Tibial nerve (tissue), 4 donors: ENCODE results near the gene SAFB. TPM values are rescaled to one million over a fixed set of nuclear protein-coding genes. Genes with fewer than 3 reads are reported as not detected.

ENCODE experiments used
- DNase-seq, 2 donors: peaks; one replicate each; pipeline ENCODE4 v3.0.0-alpha.2; 2019; ENCODE audit warnings: low spot score in 2 of 2
- H3K27ac ChIP-seq, 4 donors: fragments of 200-600 bp; sonication (generic) in 3 of 4; one replicate each; pipeline ENCODE4 v1.5.1; 2017 to 2019; ENCODE audit warnings: mild to moderate bottlenecking in 1 of 4
- H3K27me3 ChIP-seq, 2 donors: fragments of 200-600 bp; sonication (generic) in 1 of 2; one replicate each; pipeline versions ENCODE4 v1.5.1 to v1.6.0; 2017 to 2019
- H3K36me3 ChIP-seq, 3 donors: fragments of 200-600 bp; sonication (generic); one replicate each; pipeline ENCODE4 v1.5.1; 2018 to 2019
- H3K4me1 ChIP-seq, 4 donors: fragments of 200-600 bp; sonication (generic) in 3 of 4; one replicate each; pipeline ENCODE4 v1.5.1; 2017 to 2019
- H3K4me3 ChIP-seq, 4 donors: fragments of 200-600 bp; sonication (generic) in 3 of 4; one replicate each; pipeline ENCODE4 v1.5.1; 2017 to 2019; ENCODE audit warnings: mild to moderate bottlenecking in 1 of 4, moderate library complexity in 1 of 4
- H3K9me3 ChIP-seq, 4 donors: fragments of 200-600 bp; sonication (generic) in 3 of 4; one replicate each; pipeline ENCODE4 v1.5.1; 2017 to 2019
- CTCF ChIP-seq, 5 experiments: fragments of 200-600 bp in 3 of 5; fragments of 450-650 bp in 2 of 5; sonication (generic) in 3 of 5; IDR thresholded peaks; one replicate each; pipeline ENCODE4 v1.5.1; 2016 to 2019; ENCODE audit warnings: antibody characterized with exemption in 5 of 5, mild to moderate bottlenecking in 3 of 5, moderate library complexity in 2 of 5
- EP300 ChIP-seq, 2 donors: sonication (generic); formaldehyde crosslinking; IDR thresholded peaks; one replicate each; pipeline ENCODE4 v1.6.1; 2017; ENCODE audit warnings: antibody characterized with exemption in 2 of 2, mild to moderate bottlenecking in 1 of 2
- POLR2A ChIP-seq, 2 donors: fragments of 450-650 bp; IDR thresholded peaks; one replicate each; pipeline ENCODE4 v1.6.1; 2017; ENCODE audit warnings: antibody characterized with exemption in 2 of 2, mild to moderate bottlenecking in 2 of 2, moderate library complexity in 2 of 2
- WGBS, 2 donors: methylation state at CpG; one replicate each; pipeline ENCODE4 v1.1.5; 2018; 5-methylcytosine and 5-hydroxymethylcytosine counted together
- total RNA-seq, 4 donors: library from RNA; depleted of rRNA; stranded (reverse); fragments of >200 nt; gene quantifications; one replicate each; pipeline ENCODE4 v1.1.0, GENCODE V29; 2016

The SAFB gene
- 100 to 1,000 TPM; 121 to 252 (median 129) TPM for total RNA-seq

- TF ChIP-seq POLR2A (IDR thresholded peaks at IDR 0.05) (peak; percentile 97 to 99), CTCF (IDR thresholded peaks at IDR 0.05) (peak in 1 of 5 experiments; percentile 25), EP300 (IDR thresholded peaks at IDR 0.05) (peak; percentile 92 to 99)
- H3K27ac ChIP-seq = peak within 1 kb of the TSS; percentile 91 to 97 (median 93)
- DNase-seq = peak; percentile 96 to 97
- 0 to 1% methylated on average over 51 to 93 of the region's 116 CpGs for WGBS, 2 donors
- H3K4me3 ChIP-seq = peak within 1 kb of the TSS; percentile 66 to 98 (median 88)
- H3K9me3 ChIP-seq = no peaks in the 10 kb centered on the region
- H3K36me3 ChIP-seq = peaks cover 2 to 32% (median 9%) of the 10 kb centered on the region in 3 donors
- peaks cover 3 to 72% (median 59%) of the 10 kb centered on the region in 4 donors for H3K4me1 ChIP-seq
- no peaks in the 10 kb centered on the region for H3K27me3 ChIP-seq
These were observed at the start of gene SAFB, which contains the start of gene SAFB2 for GRCh38 chr19:5622465-5623396. Gene SAFB, plus strand, starts transcription at chr19:5623083. Its CDS starts 123 bp downstream, at chr19:5623206. Gene SAFB2, minus strand, starts transcription at chr19:5622776. Its CDS starts 61 bp downstream, at chr19:5622715.

DNA sequence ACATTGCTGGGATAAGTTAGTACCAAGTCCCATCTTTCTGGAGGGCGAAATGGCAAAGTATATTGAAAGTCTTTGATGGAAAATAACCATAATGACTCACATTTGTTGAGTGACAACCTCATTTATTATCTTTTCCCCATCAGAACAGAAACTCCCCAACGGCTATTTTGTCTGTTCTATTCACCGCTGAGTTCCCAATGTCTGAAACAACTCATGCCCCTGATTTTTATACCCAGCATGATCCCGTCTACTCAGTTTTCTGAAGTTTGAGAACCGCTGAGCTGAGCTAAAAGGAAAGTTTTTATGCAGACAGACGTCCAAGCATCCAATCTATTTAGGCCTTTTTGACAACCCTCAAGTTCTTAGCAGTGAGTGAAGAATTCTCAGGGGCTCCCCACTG lies 47.3 kb upstream of the SAFB start:
- 68 to 83% methylated on average over 6 of the region's 6 CpGs for WGBS, 2 donors
- H3K9me3 ChIP-seq = no peaks in the 10 kb centered on the region
- no peaks in the 10 kb centered on the region for H3K27me3 ChIP-seq
- no peak for DNase-seq
- no peak for TF ChIP-seq POLR2A (IDR thresholded peaks at IDR 0.05)
- TF ChIP-seq EP300 (IDR thresholded peaks at IDR 0.05) = no peak
- no peak for TF ChIP-seq CTCF (IDR thresholded peaks at IDR 0.05)
- peaks cover 0 to 10% (median 2%) of the 10 kb centered on the region in 4 donors for H3K4me1 ChIP-seq
- H3K4me3 ChIP-seq = no peak overlapping the region
- peaks cover 0 to 5% (median 0%) of the 10 kb centered on the region in 3 donors for H3K36me3 ChIP-seq
- no peak overlapping the region for H3K27ac ChIP-seq

DNA sequence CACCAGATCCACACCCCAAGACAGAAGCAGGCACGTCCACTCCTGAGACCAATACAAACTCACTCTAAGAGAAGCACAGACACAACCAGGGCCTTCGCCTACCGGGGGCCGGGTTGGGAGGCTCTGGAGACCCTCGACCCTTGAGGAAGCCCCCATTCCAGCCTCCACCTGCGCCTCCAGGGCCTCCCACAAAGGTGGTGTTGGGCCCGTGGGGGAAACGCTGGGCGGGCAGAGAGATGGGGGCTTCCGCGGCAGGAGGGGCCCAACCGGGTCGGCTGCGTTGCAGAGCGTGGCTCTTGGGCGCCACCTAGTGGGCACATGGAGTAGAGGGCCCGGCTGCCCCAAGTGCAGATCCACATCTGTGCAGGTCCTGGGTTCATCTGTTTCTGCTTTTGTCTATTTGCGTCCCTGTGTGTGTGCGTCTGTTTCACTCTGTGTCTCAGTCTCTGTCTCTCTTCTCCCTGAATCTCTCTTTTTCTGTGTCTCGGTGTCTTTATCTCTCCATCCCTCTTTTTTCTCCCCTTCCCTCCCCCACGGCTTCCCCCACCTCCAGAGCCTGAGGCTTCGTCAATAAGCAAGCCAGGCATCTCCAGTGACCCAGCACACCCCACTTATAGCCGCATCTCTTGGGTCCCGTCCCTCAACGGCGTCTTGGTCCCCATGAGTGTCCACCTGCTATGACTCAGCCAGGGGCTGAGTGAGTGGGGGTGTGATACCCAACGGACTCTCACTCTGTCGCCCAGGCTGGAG lies 44.6 kb upstream of the SAFB start:
- H3K36me3 ChIP-seq = peaks cover 0 to 24% (median 0%) of the 10 kb centered on the region in 3 donors
- DNase-seq = peak in 1 of 2 donors; percentile 58
- H3K9me3 ChIP-seq = no peaks in the 10 kb centered on the region
- H3K4me3 ChIP-seq = no peak overlapping the region
- H3K27ac ChIP-seq = no peak overlapping the region
- H3K4me1 ChIP-seq = peaks cover 0 to 10% (median 2%) of the 10 kb centered on the region in 4 donors
- H3K27me3 ChIP-seq = no peaks in the 10 kb centered on the region
- TF ChIP-seq CTCF (IDR thresholded peaks at IDR 0.05) = peak; percentile 92 to 99 (median 98)
- no peak for TF ChIP-seq EP300 (IDR thresholded peaks at IDR 0.05)
- 24 to 47% methylated on average over 12 to 24 of the region's 28 CpGs for WGBS, 2 donors

DNA sequence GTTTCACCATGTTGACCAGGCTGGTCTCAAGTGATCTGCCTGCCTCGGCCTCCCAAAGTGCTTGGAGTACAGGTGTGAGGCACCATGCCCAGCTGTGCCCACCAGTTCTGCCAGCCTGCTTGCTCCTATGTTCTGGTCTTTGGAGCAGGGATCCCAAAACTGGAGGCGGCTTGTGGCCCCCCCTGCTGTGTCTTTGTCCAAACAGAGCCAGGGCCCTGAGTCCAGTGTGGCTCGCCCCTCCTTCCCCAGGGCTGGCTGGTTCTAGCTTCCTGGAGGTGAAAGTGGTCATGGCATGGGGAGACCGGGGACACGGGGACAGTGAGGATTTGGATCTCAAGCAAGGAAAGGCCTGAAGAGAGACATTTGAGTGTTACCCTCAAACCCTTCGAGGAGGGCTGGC lies 43.6 kb upstream of the SAFB start:
- H3K36me3 ChIP-seq = peaks cover 0 to 32% (median 0%) of the 10 kb centered on the region in 3 donors
- DNase-seq = no peak
- TF ChIP-seq CTCF (IDR thresholded peaks at IDR 0.05) (no peak), EP300 (IDR thresholded peaks at IDR 0.05) (no peak), POLR2A (IDR thresholded peaks at IDR 0.05) (no peak)
- H3K4me3 ChIP-seq = no peak overlapping the region
- no peaks in the 10 kb centered on the region for H3K9me3 ChIP-seq
- no peak overlapping the region for H3K27ac ChIP-seq
- H3K27me3 ChIP-seq = no peaks in the 10 kb centered on the region
- 84 to 92% methylated on average over 6 of the region's 6 CpGs for WGBS, 2 donors
- peaks cover 0 to 10% (median 2%) of the 10 kb centered on the region in 4 donors for H3K4me1 ChIP-seq
